H1 (cell line): ENCODE results near the gene DPH1. TPM values are rescaled to one million over a fixed set of nuclear protein-coding genes. Genes with fewer than 3 reads are reported as not detected.

Experiments used
- CTCF ChIA-PET: fragments of 300-600 bp; sonication (Branson Sonifier 250); formaldehyde crosslinking; loops from one replicate; lab custom pipeline; 2021; ENCODE audit not compliant: partially characterized antibody; lab: Charles Lee
- POLR2A ChIA-PET: fragments of 300-600 bp; sonication (Branson Sonifier 250); formaldehyde crosslinking; loops from one replicate; lab custom pipeline; 2021; ENCODE audit warnings: inconsistent platforms; ENCODE audit not compliant: partially characterized antibody; lab: Charles Lee
- DNase-seq, 2 experiments: peaks; one replicate each; pipeline versions ENCODE4 v3.0.0 to v3.0.0-alpha.2; 2010 to 2022; ENCODE audit warnings: low spot score in 2 of 2, low read depth in 1 of 2, mixed read lengths in 1 of 2
- FAIRE-seq: peaks from 2 replicates; lab custom pipeline; 2011; peaks lifted over from hg19 to GRCh38; lab: Jason Lieb, UNC
- H2AFZ ChIP-seq: 2 replicates; pipeline ENCODE4 v1.8.1; 2012; ENCODE audit warnings: low read length, inconsistent platforms
- H2AK5ac ChIP-seq: 2 replicates; pipeline ENCODE4 v1.6.1; 2013; ENCODE audit warnings: low read depth, low read length
- H2BK120ac ChIP-seq: replicated peaks from 2 replicates; pipeline ENCODE3; 2013; ENCODE audit warnings: low read depth, low read length, inconsistent platforms
- H2BK12ac ChIP-seq: 2 replicates; pipeline ENCODE4 v1.6.1; 2013; ENCODE audit warnings: low read depth, low read length
- H2BK15ac ChIP-seq: 2 replicates; pipeline ENCODE4 v1.6.1; 2013; ENCODE audit warnings: low read length
- H2BK20ac ChIP-seq: 2 replicates; pipeline ENCODE4 v1.6.1; 2013; ENCODE audit warnings: low read length
- H2BK5ac ChIP-seq: 2 replicates; pipeline ENCODE4 v1.6.1; 2013; ENCODE audit warnings: low read depth, low read length
- H3K14ac ChIP-seq: 2 replicates; pipeline ENCODE4 v1.6.1; 2013; ENCODE audit warnings: inconsistent platforms; ENCODE audit not compliant: insufficient read length
- H3K18ac ChIP-seq: 2 replicates; pipeline ENCODE4 v1.6.1; 2013; ENCODE audit warnings: low read length; ENCODE audit errors: extremely low read depth
- H3K23ac ChIP-seq: 2 replicates; pipeline ENCODE4 v1.6.1; 2013; ENCODE audit warnings: inconsistent platforms; ENCODE audit not compliant: insufficient read length
- H3K23me2 ChIP-seq: 2 replicates; pipeline ENCODE4 v1.6.1; 2013; ENCODE audit warnings: low read depth, low read length
- H3K27ac ChIP-seq: 2 replicates; pipeline ENCODE4 v1.6.1; 2011; ENCODE audit warnings: low read depth, low read length, inconsistent platforms
- H3K27me3 ChIP-seq, 4 experiments: replicated peaks in 1 of 4; 1 replicate in 1 of 4; 2 replicates in 3 of 4; pipeline versions ENCODE4 v1.6.1 to v1.8.1; 2011 to 2013; ENCODE audit warnings: low read length in 3 of 4, mild to moderate bottlenecking in 3 of 4, inconsistent platforms in 2 of 4, mixed read lengths in 2 of 4, moderate library complexity in 1 of 4; ENCODE audit not compliant: control insufficient read depth in 3 of 4, insufficient read depth in 3 of 4; ENCODE audit errors: extremely low read depth in 1 of 4
- H3K36me3 ChIP-seq, 4 experiments: 2 replicates each; pipeline versions ENCODE4 v1.6.1 to v1.8.1; 2011 to 2013; ENCODE audit warnings: mild to moderate bottlenecking in 4 of 4, low read length in 3 of 4, moderate library complexity in 2 of 4, control low read depth in 1 of 4, inconsistent platforms in 1 of 4; ENCODE audit not compliant: insufficient read depth in 4 of 4, control insufficient read depth in 2 of 4
- H3K4ac ChIP-seq: replicated peaks from 2 replicates; pipeline ENCODE3; 2013; ENCODE audit warnings: low read length, low read depth, mixed read lengths, inconsistent platforms; ENCODE audit not compliant: insufficient read length
- H3K4me1 ChIP-seq, 4 experiments: replicated peaks in 1 of 4; 1 replicate in 1 of 4; 2 replicates in 3 of 4; pipeline versions ENCODE4 v1.6.1 to v1.8.1; 2011 to 2013; ENCODE audit warnings: low read length in 3 of 4, inconsistent platforms in 2 of 4, mixed read lengths in 1 of 4; ENCODE audit not compliant: insufficient read depth in 4 of 4, control insufficient read depth in 3 of 4
- H3K4me2 ChIP-seq, 2 experiments: 2 replicates each; pipeline versions ENCODE4 v1.6.1 to v1.8.1; 2011 to 2013; ENCODE audit warnings: low read depth in 2 of 2, low read length in 2 of 2, control low read depth in 1 of 2, inconsistent platforms in 1 of 2, mild to moderate bottlenecking in 1 of 2; ENCODE audit not compliant: insufficient read depth in 1 of 2
- H3K4me3 ChIP-seq, 4 experiments: fragments of 200-600, 300-600 bp in 1 of 4; sonication (generic), shearing (Covaris generic), sonication (Bioruptor Twin) in 1 of 4; 2 replicates each; pipeline versions ENCODE4 v1.5.1 to v1.8.1; 2011 to 2016; ENCODE audit warnings: low read length in 4 of 4, low read depth in 3 of 4, control low read depth in 2 of 4, inconsistent platforms in 2 of 4, mild to moderate bottlenecking in 2 of 4, mixed read lengths in 1 of 4, moderate library complexity in 1 of 4; ENCODE audit not compliant: insufficient read depth in 2 of 4; ENCODE audit errors: extremely low read depth in 1 of 4
- H3K56ac ChIP-seq: replicated peaks from 2 replicates; pipeline ENCODE3; 2013; ENCODE audit warnings: low read depth, mild to moderate bottlenecking, mixed read lengths, low read length, inconsistent platforms; ENCODE audit not compliant: insufficient read length
- H3K79me1 ChIP-seq: 2 replicates; pipeline ENCODE4 v1.6.1; 2013; ENCODE audit warnings: low read depth, low read length, control low read depth
- H3K79me2 ChIP-seq, 2 experiments: 2 replicates each; pipeline versions ENCODE4 v1.6.1 to v1.8.1; 2012 to 2013; ENCODE audit warnings: low read length in 2 of 2, mild to moderate bottlenecking in 2 of 2, inconsistent platforms in 1 of 2; ENCODE audit not compliant: insufficient read depth in 2 of 2, control insufficient read depth in 1 of 2
- H3K9ac ChIP-seq, 4 experiments: replicated peaks in 1 of 4; 1 replicate in 1 of 4; 2 replicates in 3 of 4; pipeline versions ENCODE4 v1.6.1 to v1.8.1; 2011 to 2013; ENCODE audit warnings: low read depth in 3 of 4, low read length in 3 of 4, control low read depth in 2 of 4, mild to moderate bottlenecking in 2 of 4, moderate library complexity in 2 of 4, inconsistent platforms in 1 of 4; ENCODE audit errors: extremely low read depth in 1 of 4
- H3K9me3 ChIP-seq, 2 experiments: 2 replicates each; pipeline versions ENCODE4 v1.6.1 to v1.8.1; 2012 to 2013; ENCODE audit warnings: mild to moderate bottlenecking in 2 of 2, moderate library complexity in 2 of 2, control low read depth in 1 of 2, inconsistent platforms in 1 of 2, low read depth in 1 of 2, low read length in 1 of 2, mixed read lengths in 1 of 2; ENCODE audit not compliant: insufficient read depth in 2 of 2
- H4K20me1 ChIP-seq, 2 experiments: replicated peaks in 1 of 2; 2 replicates each; pipeline versions ENCODE3 to v1.8.1; 2011 to 2013; ENCODE audit warnings: inconsistent platforms in 2 of 2, low read length in 2 of 2, mild to moderate bottlenecking in 1 of 2; ENCODE audit not compliant: insufficient read depth in 2 of 2, control insufficient read depth in 1 of 2
- H4K5ac ChIP-seq: 2 replicates; pipeline ENCODE4 v1.6.1; 2013; ENCODE audit warnings: low read length, low read depth, mixed read lengths, inconsistent platforms; ENCODE audit not compliant: insufficient read length
- H4K8ac ChIP-seq: 2 replicates; pipeline ENCODE4 v1.8.0; 2013; ENCODE audit warnings: mild to moderate bottlenecking, moderate library complexity, low read length, inconsistent platforms; ENCODE audit not compliant: insufficient read depth; ENCODE audit errors: extremely low read depth
- H4K91ac ChIP-seq: replicated peaks from 2 replicates; pipeline ENCODE3; 2013; ENCODE audit warnings: low read length, mixed read lengths, inconsistent platforms; ENCODE audit not compliant: insufficient read length
- EZH2 ChIP-seq: fragments of 200-600 bp; sonication (generic); IDR thresholded peaks from 2 replicates; pipeline ENCODE4 v1.7.1; 2012; ENCODE audit warnings: low read depth, mild to moderate bottlenecking, moderate library complexity, low read length, inconsistent platforms; ENCODE audit not compliant: severe bottlenecking
- WGBS, 2 experiments: shearing (Covaris generic) in 1 of 2; methylation state at CpG; one replicate each; pipeline versions ENCODE4 v1.1.6 to v1.1.7; 2013 to 2015; ENCODE audit warnings: low lambda C conversion rate in 2 of 2, mixed read lengths in 2 of 2, inconsistent platforms in 1 of 2, low coverage in 1 of 2, missing lambda C conversion rate in 1 of 2; ENCODE audit not compliant: insufficient replicate concordance in 2 of 2, insufficient coverage in 1 of 2, insufficient read length in 1 of 2; ENCODE audit errors: extremely low coverage in 1 of 2, missing lambda C conversion rate in 1 of 2; 5-methylcytosine and 5-hydroxymethylcytosine counted together
- polyA plus RNA-seq, 7 experiments: library from polyadenylated mRNA; depleted of rRNA in 3 of 7; stranded (reverse) in 5 of 7; unstranded in 2 of 7; fragments of >200 nt in 5 of 7; fragments of 200-250 nt in 2 of 7; gene quantifications; 1 replicate in 5 of 7; 2 replicates in 1 of 7; 4 replicates in 1 of 7; pipeline versions ENCODE4 v1.2.1 to v1.2.3, GENCODE V29; 2011 to 2013; ENCODE audit warnings: missing spikeins in 2 of 7, mixed read lengths in 2 of 7
- total RNA-seq: library from RNA; stranded (reverse); fragmentation: NEBNext Ultra II Directional; extraction: Animal tissue kit (Norgen Biotek cat#: 25700); gene quantifications from 2 replicates; pipeline ENCODE4 v1.2.1, GENCODE V29; 2021
- TF ChIP-seq, protein P1 (sequence below): IDR thresholded peaks from 2 replicates; pipeline ENCODE4 v1.6.1; 2011; ENCODE audit warnings: low read length, improper control_type of control experiment

DPH1 gene
- total and polyA plus RNA-seq, 2 of the 8 experiments (the other 6 are each of a cell fraction or from before 2014, with no cell fraction given) = 24.9 to 30.0 TPM

DNA sequence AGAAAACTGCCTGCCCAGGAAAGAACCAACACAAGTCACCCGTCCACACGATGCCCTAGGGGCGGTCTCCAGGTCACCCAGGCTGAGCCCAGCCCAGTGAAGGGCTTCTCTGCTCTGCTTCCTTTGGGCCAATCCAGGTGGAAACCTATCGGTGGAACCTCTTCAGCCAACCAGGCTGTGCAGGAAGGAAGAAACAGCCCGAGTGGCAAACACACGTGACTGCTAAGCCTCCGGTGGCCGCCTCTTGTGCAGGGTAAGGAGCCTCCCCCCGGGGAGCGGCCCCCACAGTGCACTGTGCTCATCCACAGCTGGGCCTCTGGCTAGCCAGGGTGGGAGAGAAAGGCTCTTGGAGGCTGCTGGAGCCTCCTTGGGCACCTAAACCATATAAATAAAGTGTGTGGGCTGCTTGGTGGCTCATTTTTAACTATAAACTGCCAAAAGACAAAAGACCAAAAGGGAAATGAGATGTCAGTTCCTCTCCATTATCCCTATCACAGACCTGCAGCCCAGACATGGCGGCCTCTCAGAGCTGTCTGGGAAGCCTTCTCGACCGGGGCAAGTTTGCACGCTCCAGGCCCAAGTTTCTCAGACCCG, 7.2 kb upstream of the DPH1 start:
- H3K4ac ChIP-seq = no peak overlapping the region
- TF ChIP-seq, protein P1, sequence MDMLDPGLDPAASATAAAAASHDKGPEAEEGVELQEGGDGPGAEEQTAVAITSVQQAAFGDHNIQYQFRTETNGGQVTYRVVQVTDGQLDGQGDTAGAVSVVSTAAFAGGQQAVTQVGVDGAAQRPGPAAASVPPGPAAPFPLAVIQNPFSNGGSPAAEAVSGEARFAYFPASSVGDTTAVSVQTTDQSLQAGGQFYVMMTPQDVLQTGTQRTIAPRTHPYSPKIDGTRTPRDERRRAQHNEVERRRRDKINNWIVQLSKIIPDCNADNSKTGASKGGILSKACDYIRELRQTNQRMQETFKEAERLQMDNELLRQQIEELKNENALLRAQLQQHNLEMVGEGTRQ = no peak
- peak; percentile 29 for TF ChIP-seq EZH2
- no peak overlapping the region for H2AFZ ChIP-seq
- no peak overlapping the region for H3K18ac ChIP-seq
- H2BK5ac ChIP-seq = no peak overlapping the region
- H2BK120ac ChIP-seq = no peak overlapping the region
- peaks cover 10% of the 10 kb centered on the region; the same call in 1 of the 2 replicates for H3K23me2 ChIP-seq
- peaks cover 0 to 5% of the 10 kb centered on the region in 2 experiments for H4K20me1 ChIP-seq
- POLR2A ChIA-PET = no interaction called here
- H3K79me1 ChIP-seq = no peaks in the 10 kb centered on the region
- H3K4me1 ChIP-seq = peaks cover 0 to 17% (median 6%) of the 10 kb centered on the region in 4 experiments; a peak in 6 of 7 replicates
- no peak overlapping the region for H3K27ac ChIP-seq
- H3K9me3 ChIP-seq = no peaks in the 10 kb centered on the region
- no peak overlapping the region for H3K14ac ChIP-seq
- H3K79me2 ChIP-seq = no peaks in the 10 kb centered on the region
- H3K27me3 ChIP-seq = peaks cover 52 to 89% (median 81%) of the 10 kb centered on the region in 4 experiments
- H4K5ac ChIP-seq = no peak overlapping the region
- peak overlapping the region in 1 of 2 experiments; percentile 64; a peak in 1 of 4 replicates for H3K4me2 ChIP-seq
- H3K9ac ChIP-seq = no peak overlapping the region
- peaks cover 0 to 6% (median 0%) of the 10 kb centered on the region in 4 experiments; a peak in 1 of 8 replicates for H3K36me3 ChIP-seq
- H2BK12ac ChIP-seq = no peak overlapping the region
- no peak overlapping the region for H3K56ac ChIP-seq
- H2BK15ac ChIP-seq = no peak overlapping the region
- FAIRE-seq = no peak
- no peak overlapping the region for H3K4me3 ChIP-seq
- H4K8ac ChIP-seq = no peak overlapping the region
- CTCF ChIA-PET = interaction anchor here (0.9 to 1.3 kb wide), 2 partner anchors 12 to 141 kb away, joined by 3 read pairs; no protein-coding TSS in a partner anchor
- no peak overlapping the region for H4K91ac ChIP-seq
- no peak for DNase-seq
- H3K23ac ChIP-seq = no peak overlapping the region
- 89% methylated on average over 15 of the region's 15 CpGs; no CpG with 5 or more reads in 1 of the 2 experiments for WGBS, 2 experiments
- H2BK20ac ChIP-seq = no peak overlapping the region
- no peak overlapping the region for H2AK5ac ChIP-seq
